OCI-LY7 (cell line): Measurements from ENCODE around the gene GRID2. TPM values are rescaled to one million over a fixed set of nuclear protein-coding genes. Genes with fewer than 3 reads are reported as not detected.

Experiments used
- BruUV-seq: library from RNA; stranded (reverse); fragments of 400-500 nt; replicated peaks from 2 replicates; lab custom pipeline; 2021; lab: Mats Ljungman, UMichigan
- CTCF ChIA-PET: fragments of 300-600 bp; sonication (Branson Sonifier 250); formaldehyde crosslinking; loops from one replicate; lab custom pipeline; 2022; ENCODE audit warnings: antibody characterized with exemption; ENCODE audit not compliant: unreplicated experiment; lab: Charles Lee
- POLR2A ChIA-PET: fragments of 300-600 bp; sonication (Branson Sonifier 250); formaldehyde crosslinking; loops from one replicate; lab custom pipeline; 2022; ENCODE audit warnings: antibody characterized with exemption; lab: Charles Lee
- DNase-seq: peaks from one replicate; pipeline ENCODE4 v3.0.0-alpha.2; 2015; ENCODE audit warnings: low spot score
- H2AFZ ChIP-seq: fragments of 200-600 bp; sonication (generic), shearing (Covaris generic); 2 replicates; pipeline ENCODE4 v1.6.1; 2014; ENCODE audit warnings: mild to moderate bottlenecking, antibody characterized with exemption, low read length, moderate library complexity
- H3K27ac ChIP-seq: fragments of 200-600 bp; sonication (generic); 2 replicates; pipeline ENCODE4 v1.5.1; 2014; ENCODE audit warnings: mixed run types, low read depth, mild to moderate bottlenecking, moderate library complexity, low read length, inconsistent platforms; ENCODE audit not compliant: poor library complexity, severe bottlenecking
- H3K36me3 ChIP-seq: fragments of 200-600 bp; sonication (generic); 2 replicates; pipeline ENCODE4 v1.6.1; 2014; ENCODE audit warnings: mild to moderate bottlenecking, antibody characterized with exemption, low read length, moderate library complexity, mixed read lengths; ENCODE audit not compliant: insufficient read depth
- H3K4me1 ChIP-seq: fragments of 200-600 bp; sonication (generic); 2 replicates; pipeline ENCODE4 v1.5.1; 2014; ENCODE audit warnings: mild to moderate bottlenecking, low read length; ENCODE audit not compliant: insufficient read depth, poor library complexity, severe bottlenecking
- H3K4me2 ChIP-seq: fragments of 200-600 bp; sonication (generic); 2 replicates; pipeline ENCODE4 v1.6.1; 2014; ENCODE audit warnings: mild to moderate bottlenecking, low read length
- H3K4me3 ChIP-seq: fragments of 200-600 bp; sonication (generic); 2 replicates; pipeline ENCODE4 v1.5.1; 2014; ENCODE audit warnings: mild to moderate bottlenecking, low read depth, low read length; ENCODE audit not compliant: poor library complexity, severe bottlenecking
- H3K79me2 ChIP-seq: fragments of 200-600 bp; sonication (generic); 2 replicates; pipeline ENCODE4 v1.6.1; 2016; ENCODE audit warnings: low read depth, mild to moderate bottlenecking, low read length, moderate library complexity, mixed read lengths; ENCODE audit not compliant: insufficient read depth
- H3K9me2 ChIP-seq: fragments of 200-600 bp; sonication (generic); 2 replicates; pipeline ENCODE4 v1.6.1; 2016; ENCODE audit warnings: mild to moderate bottlenecking, low read length, mixed read lengths; ENCODE audit not compliant: insufficient read depth
- H3K9me3 ChIP-seq: fragments of 200-600 bp; sonication (generic); 2 replicates; pipeline ENCODE4 v1.6.1; 2014; ENCODE audit warnings: mild to moderate bottlenecking, mixed run types, low read length, mixed read lengths
- H4K20me1 ChIP-seq: fragments of 200-600 bp; sonication (generic); 2 replicates; pipeline ENCODE4 v1.6.1; 2014; ENCODE audit warnings: mild to moderate bottlenecking, antibody characterized with exemption, low read length, moderate library complexity, mixed read lengths; ENCODE audit not compliant: insufficient read depth
- EZH2phosphoT487 ChIP-seq: fragments of 200-600 bp; sonication (generic); IDR thresholded peaks from 2 replicates; pipeline ENCODE4 v1.6.1; 2018; ENCODE audit warnings: low read depth, borderline replicate concordance, mild to moderate bottlenecking, mixed run types, antibody characterized with exemption, low read length, moderate library complexity, mixed read lengths
- intact Hi-C: fragments of 100-400 bp; cut with micrococcal nuclease; formaldehyde crosslinking; loops from one replicate; pipeline ENCODE4 v1.10.0; 2022; ENCODE audit not compliant: unreplicated experiment
- total RNA-seq, 2 experiments: library from RNA; depleted of rRNA in 1 of 2; stranded (reverse); fragments of >200 nt in 1 of 2; shearing (Covaris generic) in 1 of 2; gene quantifications; 2 replicates each; pipeline ENCODE4 v1.2.3, GENCODE V29; 2014 to 2022
- TF ChIP-seq, protein P1 (sequence below): fragments of 200-600 bp; sonication (generic); conservative IDR thresholded peaks from 2 replicates; pipeline ENCODE4 v1.5.1; 2014; ENCODE audit warnings: mild to moderate bottlenecking, antibody characterized with exemption, low read length, moderate library complexity, mixed read lengths

Gene GRID2
- total RNA-seq, 2 experiments from 2014 or later: not detected

DNA sequence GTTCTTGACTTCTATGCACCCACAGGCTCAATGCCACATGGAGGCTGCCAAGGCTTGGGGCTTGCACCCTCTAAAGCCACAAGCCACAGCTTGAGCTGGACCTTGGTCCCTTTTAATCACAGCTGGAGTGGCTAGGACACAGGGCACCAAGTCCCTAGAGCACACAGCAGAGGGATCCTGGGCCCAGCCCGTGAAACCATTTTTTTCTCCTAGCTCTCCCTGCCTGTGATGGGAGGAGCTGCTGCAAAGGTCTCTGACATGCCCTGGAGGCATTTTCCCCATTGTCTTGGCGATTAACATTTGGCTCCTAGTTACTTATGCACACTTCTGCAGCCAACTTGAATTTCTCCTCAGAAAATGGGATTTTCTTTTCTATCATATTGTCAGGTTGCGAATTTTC, 410.9 kb downstream of the GRID2 start:
- intact Hi-C loops: no loop called here
- DNase-seq: no peak
- Histone ChIP-seq H3K27ac (no peak overlapping the region), H3K36me3 (no peaks in the 10 kb centered on the region), H2AFZ (no peak overlapping the region), H3K79me2 (no peaks in the 10 kb centered on the region), H3K4me2 (no peak overlapping the region), H3K4me3 (no peak overlapping the region), H3K9me2 (no peaks in the 10 kb centered on the region), H4K20me1 (no peaks in the 10 kb centered on the region), H3K9me3 (no peaks in the 10 kb centered on the region), H3K4me1 (no peaks in the 10 kb centered on the region)
- ChIA-PET CTCF (no interaction called here), POLR2A (no interaction called here)
- TF ChIP-seq EZH2phosphoT487: no peak
- TF ChIP-seq, protein P1, sequence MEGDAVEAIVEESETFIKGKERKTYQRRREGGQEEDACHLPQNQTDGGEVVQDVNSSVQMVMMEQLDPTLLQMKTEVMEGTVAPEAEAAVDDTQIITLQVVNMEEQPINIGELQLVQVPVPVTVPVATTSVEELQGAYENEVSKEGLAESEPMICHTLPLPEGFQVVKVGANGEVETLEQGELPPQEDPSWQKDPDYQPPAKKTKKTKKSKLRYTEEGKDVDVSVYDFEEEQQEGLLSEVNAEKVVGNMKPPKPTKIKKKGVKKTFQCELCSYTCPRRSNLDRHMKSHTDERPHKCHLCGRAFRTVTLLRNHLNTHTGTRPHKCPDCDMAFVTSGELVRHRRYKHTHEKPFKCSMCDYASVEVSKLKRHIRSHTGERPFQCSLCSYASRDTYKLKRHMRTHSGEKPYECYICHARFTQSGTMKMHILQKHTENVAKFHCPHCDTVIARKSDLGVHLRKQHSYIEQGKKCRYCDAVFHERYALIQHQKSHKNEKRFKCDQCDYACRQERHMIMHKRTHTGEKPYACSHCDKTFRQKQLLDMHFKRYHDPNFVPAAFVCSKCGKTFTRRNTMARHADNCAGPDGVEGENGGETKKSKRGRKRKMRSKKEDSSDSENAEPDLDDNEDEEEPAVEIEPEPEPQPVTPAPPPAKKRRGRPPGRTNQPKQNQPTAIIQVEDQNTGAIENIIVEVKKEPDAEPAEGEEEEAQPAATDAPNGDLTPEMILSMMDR: no peak
- no TSS peak for BruUV-seq

DNA sequence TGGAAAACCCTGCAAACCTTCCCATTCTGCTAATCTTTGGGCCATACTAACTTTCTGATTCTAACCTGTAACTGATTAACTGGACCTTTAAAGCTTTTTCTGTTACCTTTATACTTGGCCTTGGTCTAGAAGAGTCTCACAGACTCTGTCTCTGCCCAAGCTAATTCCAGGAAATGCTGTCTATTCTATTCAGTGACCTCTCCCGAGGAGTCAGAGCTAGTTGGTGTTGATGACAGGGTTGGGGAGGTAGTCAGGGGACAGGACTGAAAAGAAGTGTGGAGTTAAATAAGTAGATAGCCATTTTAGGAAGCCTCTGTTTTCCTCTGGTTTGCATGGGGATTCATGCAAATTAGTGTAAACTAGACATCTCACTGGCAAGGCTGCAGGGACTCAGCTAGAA, 429.5 kb downstream of the GRID2 start:
- Histone ChIP-seq H3K79me2 (no peaks in the 10 kb centered on the region), H3K36me3 (no peaks in the 10 kb centered on the region), H4K20me1 (no peaks in the 10 kb centered on the region), H3K4me3 (no peak overlapping the region), H3K9me2 (0 out of 2 replicates have a peak, but pooled peaks cover 3% of the 10 kb centered on the region), H3K4me1 (no peaks in the 10 kb centered on the region), H2AFZ (no peak overlapping the region), H3K9me3 (no peaks in the 10 kb centered on the region), H3K4me2 (no peak overlapping the region), H3K27ac (no peak overlapping the region)
- intact Hi-C loops: no loop called here
- DNase-seq: no peak
- ChIA-PET CTCF (no interaction called here), POLR2A (interaction anchor here (0.9 to 1.0 kb wide), 2 partner anchors 9 to 13 kb away, joined by 3 to 4 read pairs; no protein-coding TSS in a partner anchor)
- TF ChIP-seq, protein P1: no peak
- TF ChIP-seq EZH2phosphoT487: no peak
- no TSS peak for BruUV-seq

DNA sequence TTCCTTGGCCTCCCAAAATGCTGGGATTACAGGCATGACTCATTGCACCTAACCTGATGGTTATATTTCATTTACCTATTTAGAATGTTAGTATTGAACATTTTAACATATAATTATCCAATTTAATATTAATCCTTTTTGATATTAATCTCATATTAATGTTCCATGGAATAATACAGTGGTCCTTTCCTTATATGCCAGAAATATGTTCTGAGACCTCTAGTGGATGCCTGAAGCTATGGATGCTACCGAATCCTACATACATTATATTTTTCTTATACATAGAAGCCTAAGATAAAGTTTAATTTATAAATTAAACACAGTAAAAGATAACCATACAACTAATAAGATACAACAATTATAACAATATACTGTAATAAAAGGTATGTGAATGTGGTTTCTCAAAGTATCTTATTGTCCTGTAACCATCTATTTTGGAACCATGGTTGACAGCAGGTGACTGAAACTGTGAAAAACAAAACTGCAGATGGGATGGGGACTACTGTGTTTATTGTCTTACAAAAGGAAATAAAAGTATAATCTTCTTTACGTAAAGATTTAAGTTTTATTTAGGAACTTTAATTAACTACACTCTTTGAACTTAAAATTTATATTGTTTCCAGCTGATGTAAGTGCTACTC, 431.4 kb downstream of the GRID2 start:
- intact Hi-C loops: no loop called here
- no peak for TF ChIP-seq EZH2phosphoT487
- TF ChIP-seq, protein P1: peak; percentile 32; the same call in 1 of the 2 replicates
- Histone ChIP-seq H3K4me3 (no peak overlapping the region), H3K79me2 (no peaks in the 10 kb centered on the region), H2AFZ (no peak overlapping the region), H3K36me3 (no peaks in the 10 kb centered on the region), H3K9me2 (0 out of 2 replicates have a peak, but pooled peaks cover 3% of the 10 kb centered on the region), H3K27ac (no peak overlapping the region), H3K4me1 (no peaks in the 10 kb centered on the region), H4K20me1 (no peaks in the 10 kb centered on the region), H3K9me3 (no peaks in the 10 kb centered on the region), H3K4me2 (no peak overlapping the region)
- ChIA-PET POLR2A (interaction anchor here (0.6 kb wide), 1 partner anchor 1899 kb away, joined by 3 read pairs; no protein-coding TSS in a partner anchor), CTCF (no interaction called here)
- no TSS peak for BruUV-seq
- no peak for DNase-seq
